OCI-LY1 (cell line): ENCODE results near the gene GMDS.
A peak's percentile ranks its signal among the peaks of the same experiment; 100 is the strongest.

Experiments
- H2AFZ ChIP-seq: fragments of 200-600 bp; sonication (generic), shearing (Covaris generic); 2 replicates; pipeline ENCODE4 v1.6.0; 2014; ENCODE audit warnings: antibody characterized with exemption, mild to moderate bottlenecking, low read length
- H3F3A ChIP-seq: fragments of 200-600 bp; sonication (generic), shearing (Covaris generic); 2 replicates; pipeline ENCODE4 v1.6.0; 2014; ENCODE audit warnings: mild to moderate bottlenecking, antibody characterized with exemption, low read length, moderate library complexity; ENCODE audit not compliant: insufficient read depth
- H3K27ac ChIP-seq: fragments of 200-600 bp; sonication (generic); 2 replicates; pipeline ENCODE4 v1.5.1; 2014; ENCODE audit warnings: low read length, mixed run types, mild to moderate bottlenecking, low read depth; ENCODE audit not compliant: poor library complexity, severe bottlenecking
- H3K27me3 ChIP-seq: fragments of 200-600 bp; sonication (generic); 2 replicates; pipeline ENCODE4 v1.6.0; 2014; ENCODE audit warnings: antibody characterized with exemption, mild to moderate bottlenecking, low read length, moderate library complexity; ENCODE audit not compliant: insufficient read depth
- H3K36me3 ChIP-seq: fragments of 200-600 bp; sonication (generic); 2 replicates; pipeline ENCODE4 v1.6.1; 2014; ENCODE audit warnings: mild to moderate bottlenecking, antibody characterized with exemption, low read length, moderate library complexity, mixed read lengths; ENCODE audit not compliant: insufficient read depth
- H3K4me1 ChIP-seq: fragments of 200-600 bp; sonication (generic); 2 replicates; pipeline ENCODE4 v1.5.1; 2014; ENCODE audit warnings: mild to moderate bottlenecking, low read length, moderate library complexity; ENCODE audit not compliant: insufficient read depth, severe bottlenecking
- H3K4me2 ChIP-seq: fragments of 200-600 bp; sonication (generic), shearing (Covaris generic); 2 replicates; pipeline ENCODE4 v1.6.1; 2014; ENCODE audit warnings: low read length
- H3K4me3 ChIP-seq: fragments of 200-600 bp; sonication (generic); 2 replicates; pipeline ENCODE4 v1.5.1; 2014; ENCODE audit warnings: low read length, low read depth, mild to moderate bottlenecking, mixed read lengths; ENCODE audit not compliant: poor library complexity, severe bottlenecking
- H3K79me2 ChIP-seq: fragments of 200-600 bp; shearing (Covaris generic); 2 replicates; pipeline ENCODE4 v1.6.1; 2016; ENCODE audit warnings: mixed run types, low read length, mixed read lengths; ENCODE audit not compliant: insufficient read depth
- H3K9ac ChIP-seq: fragments of 200-600 bp; sonication (generic), shearing (Covaris generic); 2 replicates; pipeline ENCODE4 v1.6.1; 2014; ENCODE audit warnings: mild to moderate bottlenecking, low read length, mixed read lengths
- H3K9me2 ChIP-seq: fragments of 200-600 bp; sonication (generic), shearing (Covaris generic); 2 replicates; pipeline ENCODE4 v1.6.1; 2014; ENCODE audit warnings: low read depth, mild to moderate bottlenecking, low read length, mixed read lengths
- H3K9me3 ChIP-seq: fragments of 200-600 bp; shearing (Covaris generic); 2 replicates; pipeline ENCODE4 v1.6.1; 2014; ENCODE audit warnings: low read length, mixed read lengths
- H4K20me1 ChIP-seq: fragments of 200-600 bp; sonication (generic), shearing (Covaris generic); 2 replicates; pipeline ENCODE4 v1.6.0; 2016; ENCODE audit warnings: mild to moderate bottlenecking, low read length; ENCODE audit not compliant: insufficient read depth
- EZH2 ChIP-seq: fragments of 200-600 bp; sonication (generic), shearing (Covaris generic); IDR thresholded peaks from 2 replicates; pipeline ENCODE4 v1.8.0; 2017; ENCODE audit warnings: borderline replicate concordance, mixed run types, mild to moderate bottlenecking, antibody characterized with exemption, low read length, moderate library complexity, mixed read lengths
- TF ChIP-seq, protein P1 (sequence below): fragments of 200-600 bp; sonication (generic), shearing (Covaris generic); IDR thresholded peaks from 2 replicates; pipeline ENCODE4 v1.5.1; 2017; ENCODE audit warnings: mild to moderate bottlenecking, antibody characterized with exemption, low read length, moderate library complexity, mixed read lengths

GMDS gene

GRCh38 chr6:2110504-2110903 is 134.9 kb downstream of the GMDS start:
- no peak overlapping the region for H3K4me3 ChIP-seq

GRCh38 chr6:2109796-2110195 is 135.6 kb downstream of the GMDS start:
- no peaks in the 10 kb centered on the region for H3K9me3 ChIP-seq
- no peaks in the 10 kb centered on the region for H3K79me2 ChIP-seq
- no peaks in the 10 kb centered on the region for H3K9me2 ChIP-seq
- no peak overlapping the region for H3K4me3 ChIP-seq
- no peak overlapping the region for H3K27ac ChIP-seq
- no peak overlapping the region for H2AFZ ChIP-seq
- no peaks in the 10 kb centered on the region for H3F3A ChIP-seq
- peaks cover 9% of the 10 kb centered on the region for H3K4me1 ChIP-seq
- H3K36me3 ChIP-seq = no peaks in the 10 kb centered on the region
- no peaks in the 10 kb centered on the region for H3K27me3 ChIP-seq
- no peak overlapping the region for H3K4me2 ChIP-seq
- H4K20me1 ChIP-seq = no peaks in the 10 kb centered on the region
- H3K9ac ChIP-seq = no peak overlapping the region
- TF ChIP-seq EZH2 = no peak
- TF ChIP-seq, protein P1, sequence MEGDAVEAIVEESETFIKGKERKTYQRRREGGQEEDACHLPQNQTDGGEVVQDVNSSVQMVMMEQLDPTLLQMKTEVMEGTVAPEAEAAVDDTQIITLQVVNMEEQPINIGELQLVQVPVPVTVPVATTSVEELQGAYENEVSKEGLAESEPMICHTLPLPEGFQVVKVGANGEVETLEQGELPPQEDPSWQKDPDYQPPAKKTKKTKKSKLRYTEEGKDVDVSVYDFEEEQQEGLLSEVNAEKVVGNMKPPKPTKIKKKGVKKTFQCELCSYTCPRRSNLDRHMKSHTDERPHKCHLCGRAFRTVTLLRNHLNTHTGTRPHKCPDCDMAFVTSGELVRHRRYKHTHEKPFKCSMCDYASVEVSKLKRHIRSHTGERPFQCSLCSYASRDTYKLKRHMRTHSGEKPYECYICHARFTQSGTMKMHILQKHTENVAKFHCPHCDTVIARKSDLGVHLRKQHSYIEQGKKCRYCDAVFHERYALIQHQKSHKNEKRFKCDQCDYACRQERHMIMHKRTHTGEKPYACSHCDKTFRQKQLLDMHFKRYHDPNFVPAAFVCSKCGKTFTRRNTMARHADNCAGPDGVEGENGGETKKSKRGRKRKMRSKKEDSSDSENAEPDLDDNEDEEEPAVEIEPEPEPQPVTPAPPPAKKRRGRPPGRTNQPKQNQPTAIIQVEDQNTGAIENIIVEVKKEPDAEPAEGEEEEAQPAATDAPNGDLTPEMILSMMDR = no peak

More at GRCh38 chr6:2110504-2110903, 134.9 kb downstream of the GMDS start:
- no peaks in the 10 kb centered on the region for H3K27me3 ChIP-seq
- H2AFZ ChIP-seq = no peak overlapping the region
- no peaks in the 10 kb centered on the region for H3K9me2 ChIP-seq
- H3K79me2 ChIP-seq = no peaks in the 10 kb centered on the region
- H3K27ac ChIP-seq = no peak overlapping the region
- no peak overlapping the region for H3K9ac ChIP-seq
- H3F3A ChIP-seq = no peaks in the 10 kb centered on the region
- H3K4me2 ChIP-seq = no peak overlapping the region
- H3K36me3 ChIP-seq = no peaks in the 10 kb centered on the region
- peaks cover 9% of the 10 kb centered on the region for H3K4me1 ChIP-seq
- H4K20me1 ChIP-seq = no peaks in the 10 kb centered on the region
- TF ChIP-seq EZH2 = no peak
- TF ChIP-seq, protein P1 = no peak
- no peaks in the 10 kb centered on the region for H3K9me3 ChIP-seq

GRCh38 chr6:2108700-2109306 is 136.6 kb downstream of the GMDS start:
- TF ChIP-seq, protein P1 = no peak
- TF ChIP-seq EZH2 = no peak
- H4K20me1 ChIP-seq = no peaks in the 10 kb centered on the region
- H3K9me3 ChIP-seq = no peaks in the 10 kb centered on the region
- no peak overlapping the region for H2AFZ ChIP-seq
- no peak overlapping the region for H3K4me2 ChIP-seq
- H3K27me3 ChIP-seq = no peaks in the 10 kb centered on the region
- no peaks in the 10 kb centered on the region for H3K9me2 ChIP-seq
- no peak overlapping the region for H3K4me3 ChIP-seq
- H3K9ac ChIP-seq = no peak overlapping the region
- H3K36me3 ChIP-seq = no peaks in the 10 kb centered on the region
- peaks cover 14% of the 10 kb centered on the region for H3K4me1 ChIP-seq
- H3F3A ChIP-seq = no peaks in the 10 kb centered on the region
- H3K27ac ChIP-seq = peak overlapping the region; percentile 15
- no peaks in the 10 kb centered on the region for H3K79me2 ChIP-seq
